Heart right ventricle (tissue), 16 donors: Measurements from ENCODE around the gene ZNF865. TPM values are rescaled to one million over a fixed set of nuclear protein-coding genes. Genes with fewer than 3 reads are reported as not detected.

ENCODE experiments used
- ATAC-seq, 8 donors: fragments of 200-7000 bp; cut with Tn5 transposase; one replicate each; pipeline ENCODE4 v1.9.1; 2020; ENCODE audit warnings: mild to moderate bottlenecking in 8 of 8, moderate library complexity in 8 of 8, moderate number of reproducible peaks in 1 of 8
- DNase-seq, 2 donors: peaks; one replicate each; pipeline ENCODE4 v3.0.0-alpha.2; 2020
- H3K27ac ChIP-seq, 10 donors: fragments of 200-600 bp; sonication (generic) in 2 of 10; one replicate each; pipeline versions ENCODE4 v1.5.0 to v1.8.0; 2020 to 2022; ENCODE audit warnings: mild to moderate bottlenecking in 3 of 10
- H3K27me3 ChIP-seq, 7 donors: fragments of 200-600 bp; one replicate each; pipeline ENCODE4 v1.8.0; 2021 to 2022; ENCODE audit warnings: mild to moderate bottlenecking in 2 of 7
- H3K36me3 ChIP-seq, 9 donors: fragments of 200-600 bp; sonication (generic) in 1 of 9; one replicate each; pipeline versions ENCODE4 v1.5.0 to v1.8.0; 2020 to 2022; ENCODE audit warnings: mild to moderate bottlenecking in 2 of 9
- H3K4me1 ChIP-seq, 9 donors: fragments of 200-600 bp; sonication (generic) in 1 of 9; one replicate each; pipeline versions ENCODE4 v1.5.0 to v1.8.0; 2020 to 2022; ENCODE audit warnings: mild to moderate bottlenecking in 4 of 9
- H3K4me3 ChIP-seq, 10 donors: fragments of 200-600 bp; sonication (generic) in 2 of 10; one replicate each; pipeline versions ENCODE4 v1.5.0 to v1.8.0; 2020 to 2022; ENCODE audit warnings: mild to moderate bottlenecking in 7 of 10, moderate library complexity in 2 of 10
- H3K9me3 ChIP-seq, 11 donors: fragments of 200-600 bp in 10 of 11; sonication (generic) in 2 of 11; one replicate each; pipeline versions ENCODE4 v1.5.0 to v1.8.0; 2013 to 2022; ENCODE audit warnings: mild to moderate bottlenecking in 2 of 11, control low read depth in 1 of 11, moderate library complexity in 1 of 11
- CTCF ChIP-seq, 9 donors: fragments of 200-600 bp; sonication (generic) in 2 of 9; IDR thresholded peaks; one replicate each; pipeline versions ENCODE4 v1.5.0 to v1.8.0; 2021 to 2022; ENCODE audit warnings: antibody characterized with exemption in 9 of 9, mild to moderate bottlenecking in 5 of 9, moderate library complexity in 1 of 9
- WGBS, 2 donors: extraction: QIAGEN DNeasy Blood & Tissue Kit; methylation state at CpG; one replicate each; pipeline ENCODE4 v1.1.7; 2013; ENCODE audit warnings: inconsistent platforms in 1 of 2; 5-methylcytosine and 5-hydroxymethylcytosine counted together
- intact Hi-C, 10 donors: fragments of 100-400 bp; cut with DNase I; formaldehyde crosslinking; loops; one replicate each; pipeline versions ENCODE4 v1.11.1 to v1.14.2; 2022
- polyA plus RNA-seq, 2 donors: library from polyadenylated mRNA; stranded (reverse); fragments of 200-250 nt; gene quantifications; one replicate each; pipeline ENCODE4 v1.2.3, GENCODE V29; 2013
- total RNA-seq, 10 donors: library from RNA; stranded (reverse); fragmentation: NEBNext Ultra II Directional in 3 of 10; extraction: Animal tissue kit (Norgen Biotek cat#: 25700) in 3 of 10; gene quantifications; one replicate each; pipeline versions ENCODE4 v1.2.1 to v1.2.4, GENCODE V29; 2021 to 2023
- donor health status: Arrhythmogenic right ventricular cardiomyopathy.
- donor health status: ischemic (EF 13 %, LVEDD 7.1; RV severe dilation, severe dysfunction).
- donor health status: healthy with polysubstance abuse.
- donor health status: DM: no; HTN: yes; CAD: no.
- donor health status: DM: no; HTN: no; CAD: no.
- donor health status: ischemic (EF 25% LVEDD 6.9; RV normal size, moderate dysfunction).
- donor health status: ischemic (EF 25% LVEDD 5.7; RV mildly dilated, moderate dysfunction).
- donor health status: healthy.
- donor health status: DM: yes; HTN: yes; CAD: no.
- donor health status: Ischemic cardiomyopathy.
- donor health status: ischemic (EF 35%, LVEDD 5.7; RV mildly dilated, moderate dysfunction).
- donor health status: nonischemic (EF 11% LVEDD 7.7; RV severe dilation, severe dysfunction).
- donor health status: DM: yes; HTN: yes; CAD: no.
- donor health status: PGD.
- donor health status: ischemic (EF 29% LVEDD 5.4; RV normal size, mild dysfunction).
- donor health status: nonischemic (EF 23%, LVEDD 6.1; RV moderate dilation, normal function).

The ZNF865 gene
- total and polyA plus RNA-seq, 12 donors: 11.8 to 26.5 (median 13.7) TPM

GRCh38 chr19:55650126-55650557 lies 44.7 kb downstream of the ZNF865 start:
- H3K36me3 ChIP-seq: peaks cover 0 to 26% (median 4%) of the 10 kb centered on the region in 9 donors
- H3K4me1 ChIP-seq: peaks cover 14 to 42% (median 29%) of the 10 kb centered on the region in 9 donors
- no peak for ATAC-seq
- no peak for TF ChIP-seq CTCF (IDR thresholded peaks at IDR 0.05)
- no peak overlapping the region for H3K4me3 ChIP-seq
- WGBS, 2 donors: 90 to 93% methylated on average over 4 of the region's 4 CpGs
- H3K27ac ChIP-seq: no peak overlapping the region
- no peaks in the 10 kb centered on the region for H3K27me3 ChIP-seq
- intact Hi-C loops: no loop called here
- DNase-seq: no peak
- H3K9me3 ChIP-seq: no peaks in the 10 kb centered on the region

- no peak overlapping the region for H3K27ac ChIP-seq
- DNase-seq (no peak), ATAC-seq (no peak)
- no peaks in the 10 kb centered on the region for H3K9me3 ChIP-seq
- H3K4me1 ChIP-seq: peaks cover 14 to 42% (median 33%) of the 10 kb centered on the region in 9 donors
- no peak overlapping the region for H3K4me3 ChIP-seq
- no peaks in the 10 kb centered on the region for H3K27me3 ChIP-seq
- 90 to 91% methylated on average over 17 of the region's 17 CpGs for WGBS, 2 donors
- peaks cover 0 to 20% (median 0%) of the 10 kb centered on the region in 9 donors for H3K36me3 ChIP-seq
- no peak for TF ChIP-seq CTCF (IDR thresholded peaks at IDR 0.05)
- intact Hi-C loops: no loop called here
Observed at GRCh38 chr19:55650602-55651230, 45.3 kb downstream of the ZNF865 start.

- Histone ChIP-seq H3K27me3 (no peaks in the 10 kb centered on the region), H3K36me3 (peaks cover 0 to 18% (median 0%) of the 10 kb centered on the region in 9 donors), H3K4me1 (peaks cover 18 to 47% (median 38%) of the 10 kb centered on the region in 9 donors), H3K27ac (no peak overlapping the region), H3K9me3 (no peaks in the 10 kb centered on the region), H3K4me3 (no peak overlapping the region)
- ATAC-seq (no peak), DNase-seq (no peak)
- TF ChIP-seq CTCF (IDR thresholded peaks at IDR 0.05): no peak
- intact Hi-C loops: no loop called here
- WGBS, 2 donors: 82 to 88% methylated on average over 18 of the region's 18 CpGs
Observed at GRCh38 chr19:55651236-55651635, 45.8 kb downstream of the ZNF865 start.

- Histone ChIP-seq H3K36me3 (peaks cover 0 to 18% (median 0%) of the 10 kb centered on the region in 9 donors), H3K27me3 (no peaks in the 10 kb centered on the region), H3K9me3 (no peaks in the 10 kb centered on the region), H3K4me1 (peaks cover 22 to 50% (median 44%) of the 10 kb centered on the region in 9 donors), H3K4me3 (no peak overlapping the region), H3K27ac (peak overlapping the region in 8 of 10 donors; percentile 95 to 100 (median 99))
- intact Hi-C loops: loop anchor here in 1 of 10 donors (1.0 kb wide), 1 partner anchor 17 kb away; no protein-coding TSS in a partner anchor
- TF ChIP-seq CTCF (IDR thresholded peaks at IDR 0.05): no peak
- peak in 1 of 2 donors; percentile 45 for DNase-seq
- peak in 1 of 8 donors; percentile 0 for ATAC-seq
- WGBS, 2 donors: 70 to 78% methylated on average over 70 to 71 of the region's 71 CpGs
Observed at GRCh38 chr19:55652311-55653128, 47.1 kb downstream of the ZNF865 start.
